Loucy (cell line): ENCODE measurements around the gene C3orf18.

Experiments
- CTCF ChIP-seq: fragments of 200-600 bp; sonication (generic); conservative IDR thresholded peaks from 2 replicates; pipeline ENCODE4 v1.5.1; 2014; ENCODE audit warnings: mild to moderate bottlenecking, antibody characterized with exemption, low read length
- EZH2phosphoT487 ChIP-seq: fragments of 200-600 bp; IDR thresholded peaks from 2 replicates; pipeline ENCODE4 v1.6.1; 2018; ENCODE audit warnings: antibody characterized with exemption, mild to moderate bottlenecking, moderate library complexity, borderline replicate concordance

DNA sequence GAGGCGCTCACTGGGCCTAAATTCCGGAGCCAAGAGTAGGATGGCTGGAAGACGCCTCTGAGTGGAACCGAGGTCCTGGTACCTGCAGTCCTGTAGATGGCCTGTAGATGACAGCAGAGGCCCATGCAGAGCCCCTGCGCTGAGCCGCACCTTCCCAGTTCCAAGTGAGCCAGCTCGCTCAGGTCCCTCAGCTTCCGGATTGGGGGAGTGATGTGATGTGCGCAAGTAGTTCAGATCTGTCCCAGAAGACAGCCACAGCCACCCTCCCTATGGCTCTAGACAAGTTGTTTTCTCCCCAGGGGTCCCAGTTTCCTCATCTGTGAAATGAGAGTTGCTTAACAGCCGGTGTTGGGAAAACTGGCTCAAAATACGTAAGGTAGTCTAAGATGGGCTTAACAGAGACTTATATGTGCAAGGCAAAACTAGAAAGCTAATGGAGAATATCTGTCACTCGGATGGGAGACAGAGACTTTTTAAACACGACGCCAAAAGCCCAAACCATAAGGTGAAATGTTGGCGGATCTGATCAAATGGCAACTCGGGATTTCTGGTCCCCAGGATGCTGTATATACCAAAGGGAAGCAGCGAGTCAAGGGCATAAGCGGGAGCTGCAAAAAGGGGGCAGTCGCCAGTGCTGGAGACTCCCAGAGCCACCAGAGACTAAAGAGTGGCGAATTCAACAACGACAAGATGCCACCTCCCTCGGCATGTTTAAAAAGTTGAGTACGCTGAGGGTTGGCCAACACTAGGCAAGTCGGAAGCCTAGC is 48.6 kb upstream of the C3orf18 start:
- TF ChIP-seq CTCF (peak; percentile 99), EZH2phosphoT487 (no peak)
